Esophagus squamous epithelium (tissue), 4 donors: Measurements from ENCODE around the gene KLHL40.

Source experiments
- POLR2A ChIP-seq, 4 donors: fragments of 450-650 bp; IDR thresholded peaks; one replicate each; pipeline ENCODE4 v1.6.1; 2017; ENCODE audit warnings: antibody characterized with exemption in 4 of 4, mild to moderate bottlenecking in 4 of 4, moderate library complexity in 3 of 4
- TF ChIP-seq, protein P1 (sequence below), 6 experiments: fragments of 450-650 bp in 4 of 6; fragments of 200-600 bp in 2 of 6; sonication (generic) in 2 of 6; IDR thresholded peaks; one replicate each; pipeline ENCODE4 v1.5.1; 2016 to 2019; ENCODE audit warnings: antibody characterized with exemption in 6 of 6, mild to moderate bottlenecking in 4 of 6, moderate library complexity in 4 of 6

DNA sequence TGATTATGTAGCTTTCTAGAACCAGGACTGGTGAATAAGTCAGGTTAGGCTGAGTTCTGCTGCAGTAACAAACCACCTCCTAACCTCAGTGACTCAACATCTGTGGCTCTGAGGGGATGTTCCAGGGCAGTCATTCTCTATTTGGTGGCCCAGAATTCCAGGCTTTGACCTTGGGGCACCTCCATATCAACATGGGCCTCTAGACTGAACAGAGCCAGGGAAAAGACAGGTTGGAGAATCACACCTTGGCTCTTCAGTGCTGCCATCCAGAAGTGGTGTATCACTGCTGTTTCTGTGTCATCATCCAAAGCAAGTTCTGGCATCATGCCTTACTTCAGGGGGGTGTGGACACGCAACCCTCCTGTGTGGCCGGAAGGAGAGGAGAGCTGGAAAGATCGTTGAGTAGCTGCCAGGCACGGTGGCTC is 16.5 kb upstream of the KLHL40 start:
- TF ChIP-seq, protein P1, sequence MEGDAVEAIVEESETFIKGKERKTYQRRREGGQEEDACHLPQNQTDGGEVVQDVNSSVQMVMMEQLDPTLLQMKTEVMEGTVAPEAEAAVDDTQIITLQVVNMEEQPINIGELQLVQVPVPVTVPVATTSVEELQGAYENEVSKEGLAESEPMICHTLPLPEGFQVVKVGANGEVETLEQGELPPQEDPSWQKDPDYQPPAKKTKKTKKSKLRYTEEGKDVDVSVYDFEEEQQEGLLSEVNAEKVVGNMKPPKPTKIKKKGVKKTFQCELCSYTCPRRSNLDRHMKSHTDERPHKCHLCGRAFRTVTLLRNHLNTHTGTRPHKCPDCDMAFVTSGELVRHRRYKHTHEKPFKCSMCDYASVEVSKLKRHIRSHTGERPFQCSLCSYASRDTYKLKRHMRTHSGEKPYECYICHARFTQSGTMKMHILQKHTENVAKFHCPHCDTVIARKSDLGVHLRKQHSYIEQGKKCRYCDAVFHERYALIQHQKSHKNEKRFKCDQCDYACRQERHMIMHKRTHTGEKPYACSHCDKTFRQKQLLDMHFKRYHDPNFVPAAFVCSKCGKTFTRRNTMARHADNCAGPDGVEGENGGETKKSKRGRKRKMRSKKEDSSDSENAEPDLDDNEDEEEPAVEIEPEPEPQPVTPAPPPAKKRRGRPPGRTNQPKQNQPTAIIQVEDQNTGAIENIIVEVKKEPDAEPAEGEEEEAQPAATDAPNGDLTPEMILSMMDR (IDR thresholded peaks at IDR 0.05) = no peak
- no peak for TF ChIP-seq POLR2A (IDR thresholded peaks at IDR 0.05)
